GM19193 (cell line): Measurements from ENCODE around the gene ZNF862.

Source experiments
- POLR2A ChIP-seq: IDR thresholded peaks from 4 replicates; pipeline ENCODE4 v1.6.1; 2011; ENCODE audit not compliant: insufficient read depth, insufficient read length; ENCODE audit errors: extremely low read depth

Gene ZNF862

DNA sequence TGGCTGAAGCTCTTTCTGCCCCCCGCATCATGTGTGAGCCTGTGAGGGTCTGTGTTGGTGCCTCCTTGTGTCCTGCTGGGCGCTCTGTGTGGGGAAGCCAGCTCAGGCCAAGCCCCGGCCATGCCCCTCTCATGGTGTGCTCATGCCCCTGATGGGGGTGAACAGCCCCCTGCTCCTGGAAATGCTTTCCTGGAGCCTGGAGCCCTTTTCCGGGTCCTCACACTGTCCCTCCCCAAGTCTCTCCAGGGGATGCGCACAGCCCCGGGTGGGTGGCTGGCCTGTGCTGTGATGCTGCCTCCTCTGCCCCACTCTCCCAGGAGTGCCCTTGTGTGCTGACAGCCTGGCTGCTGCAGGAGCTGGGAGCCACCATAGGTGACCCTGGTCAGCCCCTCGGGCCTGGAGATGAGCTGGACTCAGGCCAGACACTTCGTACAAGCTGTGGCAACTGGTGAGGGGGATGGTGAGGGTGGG is 20.8 kb upstream of the ZNF862 start:
- TF ChIP-seq POLR2A, result no peak

DNA sequence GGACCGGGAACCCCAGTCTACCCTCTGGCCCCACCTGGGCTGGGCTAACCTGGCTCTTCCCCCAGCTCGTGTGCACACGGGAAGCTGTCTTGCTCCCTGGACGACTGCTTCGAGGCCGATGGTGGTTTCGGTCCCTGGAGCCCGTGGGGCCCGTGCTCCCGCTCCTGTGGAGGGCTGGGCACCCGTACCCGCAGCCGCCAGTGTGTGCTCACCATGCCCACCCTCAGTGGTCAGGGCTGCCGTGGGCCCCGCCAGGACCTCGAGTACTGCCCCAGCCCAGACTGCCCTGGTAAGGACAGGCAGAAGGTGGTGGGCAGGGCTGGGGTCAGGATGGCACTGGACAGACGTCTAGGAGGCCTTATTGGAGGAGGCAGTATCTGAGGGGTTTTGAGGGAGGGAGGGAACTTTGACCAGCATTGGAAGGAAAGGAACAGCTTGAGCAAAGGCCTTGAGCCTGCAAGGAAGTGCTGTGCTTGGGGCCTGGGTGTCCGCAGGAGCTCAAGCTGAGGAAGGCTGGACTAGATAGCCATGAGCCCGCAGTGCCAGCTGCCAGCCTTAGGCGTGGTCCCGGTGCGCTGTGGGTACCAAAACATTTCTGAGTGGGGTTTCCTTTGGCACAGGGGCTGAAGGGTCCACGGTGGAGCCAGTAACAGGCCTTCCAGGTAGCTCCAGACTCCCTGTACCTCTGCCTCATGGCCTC is 20.2 kb upstream of the ZNF862 start:
- TF ChIP-seq POLR2A, result no peak

DNA sequence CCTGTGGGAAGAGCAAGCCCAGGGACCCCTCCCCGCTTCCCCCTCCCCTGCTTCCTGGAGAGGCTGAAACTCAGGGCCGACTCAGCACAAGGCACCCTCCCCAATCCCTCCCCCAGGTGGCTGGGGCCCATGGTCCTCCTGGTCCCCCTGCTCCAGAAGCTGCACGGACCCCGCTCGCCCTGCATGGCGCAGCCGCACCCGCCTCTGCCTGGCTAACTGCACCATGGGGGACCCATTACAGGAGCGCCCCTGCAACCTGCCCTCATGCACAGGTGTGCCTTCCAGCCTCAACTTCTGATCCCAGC is 19.7 kb upstream of the ZNF862 start:
- no peak for TF ChIP-seq POLR2A

DNA sequence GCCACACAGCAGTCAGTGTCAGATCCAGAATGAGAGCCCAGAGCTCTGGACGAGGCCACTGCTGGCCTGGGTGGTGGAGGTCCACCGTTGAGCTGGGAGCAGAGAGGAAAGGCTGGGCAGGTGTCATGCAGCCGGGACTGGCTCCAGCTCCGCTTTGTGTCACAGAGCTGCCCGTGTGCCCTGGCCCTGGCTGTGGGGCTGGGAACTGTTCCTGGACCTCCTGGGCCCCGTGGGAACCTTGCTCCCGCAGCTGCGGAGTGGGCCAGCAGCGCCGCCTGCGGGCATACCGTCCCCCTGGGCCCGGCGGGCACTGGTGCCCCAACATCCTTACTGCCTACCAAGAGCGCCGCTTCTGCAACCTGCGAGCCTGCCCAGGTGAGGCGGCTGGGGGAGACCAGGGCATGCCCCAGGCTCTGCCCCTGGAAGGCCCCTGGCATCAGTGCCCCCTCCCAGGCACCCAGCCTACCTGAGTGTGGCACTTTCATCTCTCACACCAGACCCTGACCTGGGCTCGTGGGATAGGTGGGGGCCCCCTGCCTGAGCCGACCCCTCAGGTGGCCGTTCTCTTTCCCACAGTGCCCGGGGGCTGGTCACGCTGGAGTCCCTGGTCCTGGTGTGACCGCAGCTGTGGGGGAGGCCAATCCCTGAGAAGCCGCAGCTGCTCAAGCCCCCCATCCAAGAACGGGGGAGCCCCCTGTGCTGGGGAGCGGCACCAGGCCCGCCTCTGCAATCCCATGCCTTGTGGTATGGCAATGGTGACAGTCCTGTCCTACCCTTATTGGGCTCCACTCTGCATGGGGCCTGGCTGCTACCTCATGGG is 18.8 kb upstream of the ZNF862 start:
- no peak for TF ChIP-seq POLR2A

DNA sequence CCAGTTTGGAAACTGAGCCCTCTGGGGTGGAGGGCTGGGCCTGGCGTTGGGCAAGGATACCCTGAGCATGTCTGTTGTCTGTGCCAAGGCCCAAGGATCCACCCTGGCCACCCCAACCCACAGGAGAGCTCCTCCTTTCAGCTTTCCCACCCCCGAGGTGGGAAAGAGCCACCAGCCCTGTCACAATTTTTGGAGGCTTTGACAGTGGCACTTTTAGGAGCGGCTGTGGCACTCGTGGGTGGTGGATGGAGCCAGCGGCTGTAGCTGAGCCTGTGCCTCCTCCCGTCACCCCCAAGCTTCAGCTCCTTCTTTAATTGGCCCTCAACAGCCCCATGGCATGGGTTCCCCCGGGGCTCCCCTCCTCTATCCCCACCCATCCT is 18.2 kb upstream of the ZNF862 start:
- no peak for TF ChIP-seq POLR2A

DNA sequence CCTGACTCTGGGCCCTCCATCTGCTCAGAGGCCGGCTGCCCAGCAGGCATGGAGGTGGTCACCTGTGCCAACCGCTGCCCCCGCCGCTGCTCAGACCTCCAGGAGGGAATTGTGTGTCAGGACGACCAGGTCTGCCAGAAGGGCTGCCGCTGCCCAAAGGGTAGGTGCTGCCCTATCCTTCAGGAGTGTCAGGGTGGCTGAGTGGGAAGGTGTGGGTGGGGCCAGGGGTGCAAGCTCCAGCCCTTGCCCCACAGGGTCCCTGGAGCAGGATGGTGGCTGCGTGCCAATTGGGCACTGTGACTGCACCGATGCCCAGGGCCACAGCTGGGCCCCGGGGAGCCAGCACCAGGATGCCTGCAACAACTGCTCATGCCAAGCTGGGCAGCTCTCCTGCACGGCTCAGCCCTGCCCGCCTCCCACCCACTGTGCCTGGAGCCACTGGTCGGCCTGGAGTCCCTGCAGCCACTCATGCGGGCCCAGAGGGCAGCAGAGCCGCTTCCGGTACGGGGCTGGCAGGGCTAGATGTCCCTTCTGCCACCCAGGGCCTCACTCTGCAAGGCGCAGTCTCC is 17.5 kb upstream of the ZNF862 start:
- TF ChIP-seq POLR2A, result no peak

DNA sequence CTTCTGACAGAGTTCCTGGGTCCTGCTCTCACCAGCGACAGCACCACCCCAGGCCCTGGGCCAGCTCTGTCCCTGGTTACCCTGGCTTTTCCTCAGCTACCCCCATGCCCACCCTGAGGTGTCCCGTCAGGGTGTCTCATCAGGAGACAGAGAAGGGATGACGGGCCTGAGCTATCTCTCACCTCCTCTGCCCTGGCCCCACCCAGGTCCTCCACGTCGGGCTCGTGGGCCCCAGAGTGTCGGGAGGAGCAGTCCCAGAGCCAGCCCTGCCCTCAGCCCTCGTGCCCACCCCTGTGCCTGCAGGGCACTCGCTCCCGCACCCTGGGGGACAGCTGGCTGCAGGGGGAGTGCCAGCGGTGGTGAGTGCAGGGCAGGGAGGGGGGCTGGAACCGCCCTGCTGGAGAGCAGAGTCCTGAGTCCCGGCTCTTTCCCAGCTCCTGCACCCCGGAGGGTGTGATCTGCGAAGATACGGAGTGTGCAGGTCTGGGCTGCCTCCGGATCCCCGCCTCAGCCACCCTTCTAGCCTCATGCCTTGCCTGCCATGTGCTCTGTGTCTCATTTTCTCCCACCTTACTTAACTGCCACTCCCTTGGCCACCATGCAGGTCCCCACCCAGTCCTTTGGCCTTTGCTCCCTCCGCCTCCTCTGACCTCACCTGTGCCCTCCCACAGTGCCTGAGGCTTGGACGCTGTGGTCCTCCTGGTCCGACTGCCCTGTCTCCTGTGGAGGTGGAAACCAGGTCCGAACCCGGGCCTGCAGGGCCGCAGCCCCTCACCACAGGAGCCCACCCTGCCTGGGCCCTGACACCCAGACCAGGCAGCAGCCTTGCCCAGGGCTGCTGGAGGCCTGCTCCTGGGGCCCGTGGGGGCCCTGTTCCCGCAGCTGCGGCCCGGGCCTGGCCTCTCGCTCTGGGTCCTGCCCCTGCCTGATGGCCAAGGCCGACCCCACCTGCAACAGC is 16.7 kb upstream of the ZNF862 start:
- TF ChIP-seq POLR2A, result no peak

DNA sequence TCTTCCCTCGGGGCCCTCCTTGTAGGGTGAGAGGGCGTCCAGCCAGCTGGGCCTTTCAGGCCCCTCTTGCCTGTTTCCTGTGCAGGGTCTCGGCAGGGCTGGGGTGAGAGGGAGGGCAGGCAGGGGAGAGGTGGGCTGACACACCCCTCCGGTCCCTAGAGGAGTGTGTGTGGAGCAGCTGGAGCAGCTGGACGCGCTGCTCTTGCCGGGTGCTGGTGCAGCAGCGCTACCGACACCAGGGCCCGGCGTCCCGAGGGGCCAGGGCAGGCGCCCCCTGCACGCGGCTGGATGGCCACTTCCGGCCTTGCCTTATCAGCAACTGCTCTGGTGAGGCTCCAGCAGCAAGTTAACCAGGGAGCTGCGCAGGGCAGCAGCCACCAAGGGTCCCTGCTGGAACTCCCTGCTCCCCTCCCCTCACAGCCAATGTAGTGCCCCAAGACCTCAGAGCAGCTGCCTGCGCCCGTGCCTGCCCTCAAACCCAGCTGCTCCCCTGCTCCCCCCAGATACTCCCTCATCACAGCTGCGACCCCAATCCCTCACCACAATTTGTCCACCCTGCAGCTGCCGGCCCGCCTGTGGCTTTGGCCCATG is 15.7 kb upstream of the ZNF862 start:
- TF ChIP-seq POLR2A, result no peak

DNA sequence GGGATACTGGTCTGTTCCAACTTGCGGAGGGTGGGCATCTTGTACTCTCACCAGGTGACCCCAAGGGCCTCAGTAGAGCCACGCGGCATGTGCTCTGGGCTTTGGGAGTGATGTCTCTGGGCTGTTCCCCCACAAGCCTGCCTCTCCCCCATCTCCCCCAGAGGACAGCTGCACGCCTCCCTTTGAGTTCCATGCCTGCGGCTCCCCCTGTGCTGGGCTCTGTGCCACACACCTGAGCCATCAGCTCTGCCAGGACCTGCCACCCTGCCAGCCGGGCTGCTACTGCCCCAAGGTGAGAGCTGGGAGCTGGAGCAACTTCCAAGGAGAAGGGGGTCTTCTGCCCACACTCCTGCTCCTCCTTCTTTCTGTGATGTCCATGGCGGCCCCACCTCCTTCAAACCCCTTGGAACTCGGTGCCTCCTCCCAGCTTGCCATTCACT is 15.0 kb upstream of the ZNF862 start:
- no peak for TF ChIP-seq POLR2A

DNA sequence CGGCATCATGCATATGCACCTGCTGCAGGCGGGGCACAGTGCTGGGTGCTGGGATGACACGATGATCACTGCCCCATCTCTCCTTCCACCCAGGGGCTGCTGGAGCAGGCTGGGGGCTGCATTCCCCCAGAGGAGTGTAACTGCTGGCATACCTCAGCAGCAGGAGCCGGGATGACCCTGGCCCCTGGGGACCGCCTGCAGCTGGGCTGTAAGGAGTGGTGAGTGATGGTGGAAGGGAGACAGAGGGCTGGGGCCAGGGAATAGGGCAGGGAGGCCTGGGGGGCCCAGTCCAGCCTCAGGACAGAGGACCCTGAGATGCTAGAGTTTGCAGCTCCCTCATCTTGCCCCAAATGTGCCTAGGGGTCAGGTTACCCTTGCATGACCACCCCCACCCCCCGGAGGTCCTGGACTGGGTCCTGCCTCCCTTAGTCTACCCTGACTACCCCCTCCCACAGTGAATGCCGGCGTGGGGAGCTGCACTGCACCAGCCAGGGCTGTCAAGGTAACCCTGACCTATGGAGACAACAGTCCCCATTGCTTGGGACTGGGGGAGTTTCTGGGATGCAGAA is 14.5 kb upstream of the ZNF862 start:
- TF ChIP-seq POLR2A, result no peak

DNA sequence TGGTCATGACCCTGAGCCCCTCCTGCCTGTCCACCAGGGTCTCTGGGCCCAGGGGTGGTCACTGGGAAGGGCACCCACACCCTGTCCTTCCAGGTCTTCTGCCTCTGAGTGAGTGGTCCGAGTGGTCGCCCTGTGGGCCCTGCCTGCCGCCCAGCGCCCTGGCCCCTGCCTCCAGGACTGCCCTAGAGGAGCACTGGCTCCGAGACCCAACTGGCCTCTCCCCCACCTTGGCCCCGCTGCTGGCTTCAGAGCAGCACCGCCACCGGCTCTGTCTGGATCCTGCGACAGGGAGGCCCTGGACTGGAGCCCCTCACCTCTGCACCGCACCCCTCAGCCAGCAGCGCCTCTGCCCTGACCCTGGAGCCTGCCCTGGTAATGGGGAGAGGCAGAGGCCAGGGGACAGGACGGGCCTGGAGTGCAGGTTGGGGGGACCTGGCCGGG is 13.9 kb upstream of the ZNF862 start:
- no peak for TF ChIP-seq POLR2A

DNA sequence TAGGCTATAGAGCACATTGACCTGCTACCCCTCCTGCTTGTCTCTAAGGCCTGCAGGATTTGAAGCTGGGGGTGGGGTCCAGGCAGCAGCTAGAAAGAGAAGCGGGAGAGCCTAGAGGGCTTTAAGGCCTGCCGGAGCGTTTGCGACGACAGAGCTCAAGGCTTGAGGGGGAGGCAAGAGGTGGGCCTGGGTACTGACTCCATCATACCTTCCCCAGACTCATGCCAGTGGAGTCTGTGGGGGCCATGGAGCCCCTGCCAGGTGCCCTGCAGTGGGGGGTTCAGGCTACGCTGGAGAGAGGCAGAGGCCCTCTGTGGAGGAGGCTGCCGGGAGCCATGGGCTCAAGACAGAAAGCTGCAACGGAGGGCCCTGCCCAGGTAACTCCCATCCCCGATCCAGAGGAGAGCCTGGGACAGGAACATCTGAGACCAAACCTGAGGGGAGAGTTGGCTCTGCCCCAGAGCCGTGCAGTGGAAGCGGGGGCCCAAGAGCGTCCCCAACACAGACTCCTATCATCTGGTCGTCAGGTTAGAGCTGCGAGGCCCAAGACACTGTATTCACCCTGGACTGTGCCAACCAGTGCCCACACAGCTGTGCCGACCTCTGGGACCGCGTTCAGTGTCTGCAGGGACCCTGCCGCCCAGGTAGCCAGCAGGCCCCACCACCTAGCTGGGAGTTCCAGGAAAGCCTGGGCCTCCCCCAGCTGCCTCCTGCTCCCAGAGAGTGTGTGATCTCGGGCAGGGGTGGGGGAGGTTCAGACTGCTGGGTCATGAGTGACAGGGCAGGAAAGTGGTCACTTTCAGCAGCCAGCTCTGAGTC is 13.2 kb upstream of the ZNF862 start:
- TF ChIP-seq POLR2A, result no peak

DNA sequence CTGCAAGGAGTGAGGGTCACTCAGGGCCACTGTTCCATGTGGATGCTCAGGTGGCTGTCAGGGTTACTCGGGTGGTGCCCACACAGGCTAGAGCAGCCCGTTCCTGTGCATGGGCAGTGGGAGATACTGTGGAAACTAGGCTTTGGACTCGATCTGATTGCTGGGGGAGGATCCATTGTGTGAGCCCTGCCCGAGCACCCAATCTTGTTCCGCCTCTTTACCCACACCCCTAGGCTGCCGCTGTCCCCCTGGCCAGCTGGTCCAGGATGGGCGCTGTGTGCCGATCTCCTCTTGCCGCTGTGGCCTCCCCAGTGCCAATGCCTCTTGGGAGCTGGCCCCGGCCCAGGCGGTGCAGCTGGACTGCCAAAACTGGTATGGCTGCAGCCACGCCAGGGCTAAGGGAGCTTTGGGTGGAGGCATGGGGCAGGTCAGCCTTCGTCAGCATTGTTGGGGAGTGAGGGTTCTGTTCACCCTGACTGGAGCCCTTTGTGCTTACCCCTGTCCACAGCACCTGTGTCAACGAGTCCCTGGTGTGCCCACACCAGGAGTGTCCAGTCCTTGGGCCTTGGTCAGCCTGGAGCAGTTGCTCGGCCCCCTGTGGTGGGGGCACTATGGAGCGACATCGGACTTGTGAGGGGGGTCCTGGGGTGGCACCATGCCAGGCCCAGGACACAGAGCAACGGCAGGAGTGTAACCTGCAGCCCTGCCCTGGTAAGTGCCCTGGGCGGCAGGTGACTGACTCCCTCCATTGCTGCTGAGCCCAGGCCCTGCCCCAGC is 12.4 kb upstream of the ZNF862 start:
- no peak for TF ChIP-seq POLR2A
